HG02623 (cell line): ENCODE data around the gene NEBL.

ENCODE experiments used
- ATAC-seq: cut with Tn5 transposase; IDR thresholded peaks from one replicate; pipeline ENCODE4 v1.9.1; 2021; ENCODE audit warnings: moderate library complexity; ENCODE audit not compliant: unreplicated experiment

NEBL gene

GRCh38 chr10:20908391-20908790 is 11.3 kb upstream of the NEBL start:
- no peak for ATAC-seq

- ATAC-seq, result no peak
Observed at GRCh38 chr10:20903635-20904390, 6.7 kb upstream of the NEBL start.

GRCh38 chr10:20901110-20901509 is 4.0 kb upstream of the NEBL start:
- no peak for ATAC-seq

GRCh38 chr10:20898866-20899535 is 1.9 kb upstream of the NEBL start:
- ATAC-seq, result no peak

GRCh38 chr10:20893297-20893696 is 3.8 kb downstream of the NEBL start:
- ATAC-seq, result no peak

- no peak for ATAC-seq
Observed at GRCh38 chr10:20892796-20893195, 4.3 kb downstream of the NEBL start.

GRCh38 chr10:20892011-20892585 is 5.0 kb downstream of the NEBL start:
- ATAC-seq, result no peak

GRCh38 chr10:20891338-20891714 is 5.8 kb downstream of the NEBL start:
- ATAC-seq, result no peak

GRCh38 chr10:20890491-20891337 is 6.4 kb downstream of the NEBL start:
- no peak for ATAC-seq

- ATAC-seq, result no peak
Observed at GRCh38 chr10:20890009-20890408, 7.1 kb downstream of the NEBL start.

GRCh38 chr10:20888620-20889330 is 8.3 kb downstream of the NEBL start:
- no peak for ATAC-seq

GRCh38 chr10:20887706-20888555 is 9.2 kb downstream of the NEBL start:
- no peak for ATAC-seq

- ATAC-seq, result no peak
Observed at GRCh38 chr10:20885678-20886077, 11.4 kb downstream of the NEBL start.

- no peak for ATAC-seq
Observed at GRCh38 chr10:20883552-20883951, 13.6 kb downstream of the NEBL start.

GRCh38 chr10:20882091-20882490 is 15.0 kb downstream of the NEBL start:
- ATAC-seq, result no peak

- ATAC-seq, result no peak
Observed at GRCh38 chr10:20879136-20879535, 18.0 kb downstream of the NEBL start.

GRCh38 chr10:20877986-20878983 is 18.8 kb downstream of the NEBL start:
- no peak for ATAC-seq

- no peak for ATAC-seq
Observed at GRCh38 chr10:20877554-20877953, 19.6 kb downstream of the NEBL start.

- no peak for ATAC-seq
Observed at GRCh38 chr10:20874261-20874660, 22.9 kb downstream of the NEBL start.
